Activated B cell treated with CpG ODN at 0.5 μM for 24 hours (primary cell): ENCODE results near the gene TSPAN7. TPM values are rescaled to one million over a fixed set of nuclear protein-coding genes. Genes with fewer than 3 reads are reported as not detected.

ENCODE experiments used
- ATAC-seq: fragments of 200-7000 bp; cut with Tn5 transposase; one replicate; pipeline ENCODE4 v1.10.0; 2021; ENCODE audit warnings: low read depth, mild to moderate bottlenecking, moderate library complexity
- CTCF ChIA-PET: fragments of 350-600 bp; sonication (Branson Sonifier 250); formaldehyde crosslinking; loops from one replicate; lab custom pipeline; 2021; ENCODE audit warnings: antibody characterized with exemption; lab: Charles Lee
- POLR2A ChIA-PET: fragments of 350-600 bp; sonication (Branson Sonifier 250); formaldehyde crosslinking; loops from one replicate; lab custom pipeline; 2021; ENCODE audit warnings: antibody characterized with exemption; lab: Charles Lee
- DNase-seq: peaks from one replicate; pipeline ENCODE4 v3.0.0; 2022
- H3K27ac Mint-ChIP-seq: one replicate; pipeline ENCODE4 v1.8.0; 2020; ENCODE audit warnings: mixed read lengths
- H3K27me3 Mint-ChIP-seq: one replicate; pipeline ENCODE4 v1.8.0; 2021; ENCODE audit warnings: mixed read lengths
- H3K36me3 Mint-ChIP-seq: one replicate; pipeline ENCODE4 v1.8.0; 2021; ENCODE audit warnings: low read depth, mixed read lengths
- H3K4me1 Mint-ChIP-seq: one replicate; pipeline ENCODE4 v1.8.0; 2021; ENCODE audit warnings: mixed read lengths
- H3K4me3 Mint-ChIP-seq: one replicate; pipeline ENCODE4 v1.8.0; 2020; ENCODE audit warnings: mild to moderate bottlenecking, mixed read lengths
- H3K9me3 Mint-ChIP-seq: one replicate; pipeline ENCODE4 v1.8.0; 2020; ENCODE audit warnings: mixed read lengths
- CTCF ChIP-seq: fragments of 200-600 bp; IDR thresholded peaks from one replicate; pipeline ENCODE4 v1.8.0; 2022; ENCODE audit warnings: antibody characterized with exemption, mild to moderate bottlenecking
- intact Hi-C: fragments of 100-400 bp; cut with micrococcal nuclease; formaldehyde crosslinking; loops from one replicate; pipeline ENCODE4 v1.15.1; 2024
- total RNA-seq: library from RNA; stranded (reverse); gene quantifications from 2 replicates; pipeline ENCODE4 v1.2.3, GENCODE V29; 2022

The TSPAN7 gene, protein sequence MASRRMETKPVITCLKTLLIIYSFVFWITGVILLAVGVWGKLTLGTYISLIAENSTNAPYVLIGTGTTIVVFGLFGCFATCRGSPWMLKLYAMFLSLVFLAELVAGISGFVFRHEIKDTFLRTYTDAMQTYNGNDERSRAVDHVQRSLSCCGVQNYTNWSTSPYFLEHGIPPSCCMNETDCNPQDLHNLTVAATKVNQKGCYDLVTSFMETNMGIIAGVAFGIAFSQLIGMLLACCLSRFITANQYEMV
- total RNA-seq = not detected in 2 replicates

GRCh38 chrX:38561126-38561868 lies at the start of gene TSPAN7:
Gene TSPAN7 (plus strand): TSS chrX:38561542. CDS start chrX:38561547, 5 bp downstream.
- peaks cover 7% of the 10 kb centered on the region for H3K4me1 Mint-ChIP-seq
- POLR2A ChIA-PET = no interaction called here
- no peaks in the 10 kb centered on the region for H3K9me3 Mint-ChIP-seq
- no peak within 1 kb of the TSS for H3K27ac Mint-ChIP-seq
- DNase-seq (peak; percentile 64), ATAC-seq (peak; percentile 90)
- intact Hi-C loops = no loop called here
- H3K36me3 Mint-ChIP-seq = no peaks in the 10 kb centered on the region
- H3K27me3 Mint-ChIP-seq = peaks cover 2% of the 10 kb centered on the region
- CTCF ChIA-PET = no interaction called here
- TF ChIP-seq CTCF = no peak
- peak within 1 kb of the TSS; percentile 80 for H3K4me3 Mint-ChIP-seq

- ChIA-PET POLR2A (no interaction called here), CTCF (no interaction called here)
- TF ChIP-seq CTCF = no peak
- intact Hi-C loops = no loop called here
- no peak for DNase-seq
- no peak overlapping the region for H3K4me3 Mint-ChIP-seq
- no peaks in the 10 kb centered on the region for H3K9me3 Mint-ChIP-seq
- ATAC-seq = no peak
- H3K27me3 Mint-ChIP-seq = no peaks in the 10 kb centered on the region
- no peaks in the 10 kb centered on the region for H3K4me1 Mint-ChIP-seq
- no peak overlapping the region for H3K27ac Mint-ChIP-seq
- H3K36me3 Mint-ChIP-seq = no peaks in the 10 kb centered on the region
Measured at GRCh38 chrX:38513112-38513742, 48.1 kb upstream of the TSPAN7 start.

DNA sequence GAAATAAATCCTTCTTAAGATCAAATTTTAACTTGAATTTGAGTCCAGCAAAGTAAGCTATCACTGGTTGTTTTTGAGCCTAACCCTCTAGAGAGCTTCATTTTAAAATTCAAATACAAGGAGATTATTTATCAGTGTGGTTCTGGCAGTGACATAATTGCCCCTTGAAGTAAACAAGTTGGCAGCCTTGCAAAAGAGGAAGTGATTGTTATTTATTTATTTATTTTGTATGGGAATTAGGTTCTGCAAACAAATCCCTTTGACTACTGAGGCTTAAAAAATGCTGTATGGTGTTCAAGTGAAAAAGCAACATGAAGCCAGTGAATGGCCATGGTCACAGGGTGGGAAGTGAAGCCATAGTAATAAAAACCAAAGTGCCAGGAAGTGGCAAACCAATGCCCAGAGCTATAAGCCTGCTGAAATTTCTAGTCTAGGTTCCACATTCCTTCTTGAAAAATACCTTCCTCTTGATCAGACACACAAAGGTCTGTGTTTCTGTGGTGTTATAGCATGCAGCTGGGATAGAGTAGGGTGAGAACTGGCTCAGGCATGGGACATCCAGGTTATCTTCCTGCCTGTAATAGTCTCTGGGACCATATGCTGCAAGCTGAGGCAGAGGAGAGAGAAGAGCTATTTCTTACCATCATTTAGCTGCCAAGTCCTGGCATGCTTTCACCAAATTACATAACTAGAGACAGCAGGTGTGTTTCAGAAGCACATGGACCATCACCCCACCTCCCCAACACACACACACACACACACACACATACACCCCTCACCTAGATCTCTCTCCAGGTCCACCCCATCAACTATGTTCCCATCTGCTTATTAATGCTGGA lies 47.1 kb upstream of the TSPAN7 start:
- Mint-ChIP-seq H3K27ac (no peak overlapping the region), H3K4me1 (no peaks in the 10 kb centered on the region), H3K27me3 (no peaks in the 10 kb centered on the region), H3K4me3 (no peak overlapping the region), H3K9me3 (no peaks in the 10 kb centered on the region), H3K36me3 (no peaks in the 10 kb centered on the region)
- CTCF ChIA-PET = no interaction called here
- intact Hi-C loops = no loop called here
- ATAC-seq (no peak), DNase-seq (no peak)
- no peak for TF ChIP-seq CTCF
- POLR2A ChIA-PET = no interaction called here

- no peaks in the 10 kb centered on the region for H3K4me1 Mint-ChIP-seq
- no peaks in the 10 kb centered on the region for H3K36me3 Mint-ChIP-seq
- no peaks in the 10 kb centered on the region for H3K27me3 Mint-ChIP-seq
- ChIA-PET CTCF (no interaction called here), POLR2A (no interaction called here)
- ATAC-seq (no peak), DNase-seq (no peak)
- no peak for TF ChIP-seq CTCF
- intact Hi-C loops = no loop called here
- H3K9me3 Mint-ChIP-seq = no peaks in the 10 kb centered on the region
- H3K27ac Mint-ChIP-seq = no peak overlapping the region
- H3K4me3 Mint-ChIP-seq = no peak overlapping the region
Measured at GRCh38 chrX:38515291-38515690, 46.1 kb upstream of the TSPAN7 start.
